ENCODE results near the gene ENO3. TPM values are rescaled to one million over a fixed set of nuclear protein-coding genes. Genes with fewer than 3 reads are reported as not detected.
A peak's percentile ranks its signal among the peaks of the same experiment; 100 is the strongest.

The ENO3 gene
- total and polyA plus RNA-seq, 2 experiments from 2014 or later = 12.1 to 19.6 TPM

DNA sequence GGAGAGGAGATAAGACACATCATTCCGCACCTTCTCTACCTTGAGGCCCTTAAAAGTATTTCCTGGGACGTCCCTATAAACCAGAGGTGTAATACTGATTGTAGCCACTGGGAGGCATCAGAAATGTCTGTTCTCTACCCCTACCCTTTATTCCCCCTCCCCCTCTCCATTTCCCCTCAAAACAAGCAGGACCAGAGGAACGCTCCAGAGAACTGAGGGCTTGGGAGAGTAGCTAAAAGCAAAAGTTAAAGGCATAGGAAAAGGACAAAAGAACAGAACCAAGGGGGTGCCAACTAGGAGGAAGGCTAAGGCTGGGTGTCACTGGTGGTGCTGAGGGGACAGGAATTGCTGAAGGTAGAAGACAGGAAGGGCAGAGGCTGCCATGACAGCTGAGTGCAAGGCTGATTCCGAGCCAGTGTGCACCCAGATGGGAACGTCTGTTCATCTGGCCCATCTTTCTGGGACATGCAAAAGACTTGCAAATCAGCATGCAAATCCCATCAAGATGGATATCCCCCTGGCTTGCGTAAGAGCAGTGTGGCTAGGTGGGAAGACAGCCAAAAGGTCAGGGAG is 29.8 kb downstream of the ENO3 start:
- H2AFZ ChIP-seq = no peak overlapping the region
- no peak overlapping the region; the same call in 2 of the 3 replicates for H3K4me3 Mint-ChIP-seq
- no peaks in the 10 kb centered on the region for H4K20me1 ChIP-seq (replicated peaks; ENCODE audit: insufficient read depth)
- no peaks in the 10 kb centered on the region for H3K9me3 Mint-ChIP-seq
- peaks cover 11% of the 10 kb centered on the region for H3K4me1 Mint-ChIP-seq
- H3K4me2 ChIP-seq = 0 out of 2 replicates have a peak overlapping the region, but pooled peaks have one; percentile 30
- ATAC-seq = peak; percentile 90
- peaks cover 34% of the 10 kb centered on the region for H3K27me3 ChIP-seq (ENCODE audit: insufficient read depth)
- no peak overlapping the region for H3K4me3 ChIP-seq
- TF ChIP-seq, protein P1, sequence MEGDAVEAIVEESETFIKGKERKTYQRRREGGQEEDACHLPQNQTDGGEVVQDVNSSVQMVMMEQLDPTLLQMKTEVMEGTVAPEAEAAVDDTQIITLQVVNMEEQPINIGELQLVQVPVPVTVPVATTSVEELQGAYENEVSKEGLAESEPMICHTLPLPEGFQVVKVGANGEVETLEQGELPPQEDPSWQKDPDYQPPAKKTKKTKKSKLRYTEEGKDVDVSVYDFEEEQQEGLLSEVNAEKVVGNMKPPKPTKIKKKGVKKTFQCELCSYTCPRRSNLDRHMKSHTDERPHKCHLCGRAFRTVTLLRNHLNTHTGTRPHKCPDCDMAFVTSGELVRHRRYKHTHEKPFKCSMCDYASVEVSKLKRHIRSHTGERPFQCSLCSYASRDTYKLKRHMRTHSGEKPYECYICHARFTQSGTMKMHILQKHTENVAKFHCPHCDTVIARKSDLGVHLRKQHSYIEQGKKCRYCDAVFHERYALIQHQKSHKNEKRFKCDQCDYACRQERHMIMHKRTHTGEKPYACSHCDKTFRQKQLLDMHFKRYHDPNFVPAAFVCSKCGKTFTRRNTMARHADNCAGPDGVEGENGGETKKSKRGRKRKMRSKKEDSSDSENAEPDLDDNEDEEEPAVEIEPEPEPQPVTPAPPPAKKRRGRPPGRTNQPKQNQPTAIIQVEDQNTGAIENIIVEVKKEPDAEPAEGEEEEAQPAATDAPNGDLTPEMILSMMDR (conservative IDR thresholded peaks at IDR 0.05; ENCODE audit: low read depth in 2 of 2) = peak; percentile 74 to 78
- TF ChIP-seq, protein P2, sequence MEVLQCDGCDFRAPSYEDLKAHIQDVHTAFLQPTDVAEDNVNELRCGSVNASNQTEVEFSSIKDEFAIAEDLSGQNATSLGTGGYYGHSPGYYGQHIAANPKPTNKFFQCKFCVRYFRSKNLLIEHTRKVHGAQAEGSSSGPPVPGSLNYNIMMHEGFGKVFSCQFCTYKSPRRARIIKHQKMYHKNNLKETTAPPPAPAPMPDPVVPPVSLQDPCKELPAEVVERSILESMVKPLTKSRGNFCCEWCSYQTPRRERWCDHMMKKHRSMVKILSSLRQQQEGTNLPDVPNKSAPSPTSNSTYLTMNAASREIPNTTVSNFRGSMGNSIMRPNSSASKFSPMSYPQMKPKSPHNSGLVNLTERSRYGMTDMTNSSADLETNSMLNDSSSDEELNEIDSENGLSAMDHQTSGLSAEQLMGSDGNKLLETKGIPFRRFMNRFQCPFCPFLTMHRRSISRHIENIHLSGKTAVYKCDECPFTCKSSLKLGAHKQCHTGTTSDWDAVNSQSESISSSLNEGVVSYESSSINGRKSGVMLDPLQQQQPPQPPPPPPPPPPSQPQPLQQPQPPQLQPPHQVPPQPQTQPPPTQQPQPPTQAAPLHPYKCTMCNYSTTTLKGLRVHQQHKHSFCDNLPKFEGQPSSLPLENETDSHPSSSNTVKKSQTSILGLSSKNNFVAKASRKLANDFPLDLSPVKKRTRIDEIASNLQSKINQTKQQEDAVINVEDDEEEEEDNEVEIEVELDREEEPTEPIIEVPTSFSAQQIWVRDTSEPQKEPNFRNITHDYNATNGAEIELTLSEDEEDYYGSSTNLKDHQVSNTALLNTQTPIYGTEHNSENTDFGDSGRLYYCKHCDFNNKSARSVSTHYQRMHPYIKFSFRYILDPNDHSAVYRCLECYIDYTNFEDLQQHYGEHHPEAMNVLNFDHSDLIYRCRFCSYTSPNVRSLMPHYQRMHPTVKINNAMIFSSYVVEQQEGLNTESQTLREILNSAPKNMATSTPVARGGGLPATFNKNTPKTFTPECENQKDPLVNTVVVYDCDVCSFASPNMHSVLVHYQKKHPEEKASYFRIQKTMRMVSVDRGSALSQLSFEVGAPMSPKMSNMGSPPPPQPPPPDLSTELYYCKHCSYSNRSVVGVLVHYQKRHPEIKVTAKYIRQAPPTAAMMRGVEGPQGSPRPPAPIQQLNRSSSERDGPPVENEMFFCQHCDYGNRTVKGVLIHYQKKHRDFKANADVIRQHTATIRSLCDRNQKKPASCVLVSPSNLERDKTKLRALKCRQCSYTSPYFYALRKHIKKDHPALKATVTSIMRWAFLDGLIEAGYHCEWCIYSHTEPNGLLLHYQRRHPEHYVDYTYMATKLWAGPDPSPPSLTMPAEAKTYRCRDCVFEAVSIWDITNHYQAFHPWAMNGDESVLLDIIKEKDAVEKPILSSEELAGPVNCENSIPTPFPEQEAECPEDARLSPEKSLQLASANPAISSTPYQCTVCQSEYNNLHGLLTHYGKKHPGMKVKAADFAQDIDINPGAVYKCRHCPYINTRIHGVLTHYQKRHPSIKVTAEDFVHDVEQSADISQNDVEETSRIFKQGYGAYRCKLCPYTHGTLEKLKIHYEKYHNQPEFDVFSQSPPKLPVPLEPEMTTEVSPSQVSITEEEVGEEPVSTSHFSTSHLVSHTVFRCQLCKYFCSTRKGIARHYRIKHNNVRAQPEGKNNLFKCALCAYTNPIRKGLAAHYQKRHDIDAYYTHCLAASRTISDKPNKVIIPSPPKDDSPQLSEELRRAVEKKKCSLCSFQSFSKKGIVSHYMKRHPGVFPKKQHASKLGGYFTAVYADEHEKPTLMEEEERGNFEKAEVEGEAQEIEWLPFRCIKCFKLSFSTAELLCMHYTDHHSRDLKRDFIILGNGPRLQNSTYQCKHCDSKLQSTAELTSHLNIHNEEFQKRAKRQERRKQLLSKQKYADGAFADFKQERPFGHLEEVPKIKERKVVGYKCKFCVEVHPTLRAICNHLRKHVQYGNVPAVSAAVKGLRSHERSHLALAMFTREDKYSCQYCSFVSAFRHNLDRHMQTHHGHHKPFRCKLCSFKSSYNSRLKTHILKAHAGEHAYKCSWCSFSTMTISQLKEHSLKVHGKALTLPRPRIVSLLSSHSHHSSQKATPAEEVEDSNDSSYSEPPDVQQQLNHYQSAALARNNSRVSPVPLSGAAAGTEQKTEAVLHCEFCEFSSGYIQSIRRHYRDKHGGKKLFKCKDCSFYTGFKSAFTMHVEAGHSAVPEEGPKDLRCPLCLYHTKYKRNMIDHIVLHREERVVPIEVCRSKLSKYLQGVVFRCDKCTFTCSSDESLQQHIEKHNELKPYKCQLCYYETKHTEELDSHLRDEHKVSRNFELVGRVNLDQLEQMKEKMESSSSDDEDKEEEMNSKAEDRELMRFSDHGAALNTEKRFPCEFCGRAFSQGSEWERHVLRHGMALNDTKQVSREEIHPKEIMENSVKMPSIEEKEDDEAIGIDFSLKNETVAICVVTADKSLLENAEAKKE (CRISPR knock-in tag; IDR thresholded peaks at IDR 0.05) = no peak
- peaks cover 7% of the 10 kb centered on the region for H3K36me3 Mint-ChIP-seq (ENCODE audit: low read depth)
- H3K9me2 ChIP-seq (ENCODE audit: insufficient read depth) = no peaks in the 10 kb centered on the region
- peaks cover 1% of the 10 kb centered on the region; the same call in 1 of the 2 replicates for H3F3A ChIP-seq (replicated peaks; ENCODE audit: low read depth)
- H3K27me3 Mint-ChIP-seq (ENCODE audit: insufficient read depth, low read depth, poor library complexity) = peaks cover 24% of the 10 kb centered on the region
- peaks cover 4% of the 10 kb centered on the region for H3K4me1 ChIP-seq (ENCODE audit: insufficient read depth)
- no peaks in the 10 kb centered on the region for H3K36me3 ChIP-seq (ENCODE audit: insufficient read depth)
- H3K27ac Mint-ChIP-seq = no peak overlapping the region
- peak; percentile 95 for DNase-seq (ENCODE audit: low spot score)
- no peaks in the 10 kb centered on the region for H3K79me2 ChIP-seq (replicated peaks; ENCODE audit: insufficient read depth)
- H3K27ac ChIP-seq (ENCODE audit: low read depth) = no peak overlapping the region

DNA sequence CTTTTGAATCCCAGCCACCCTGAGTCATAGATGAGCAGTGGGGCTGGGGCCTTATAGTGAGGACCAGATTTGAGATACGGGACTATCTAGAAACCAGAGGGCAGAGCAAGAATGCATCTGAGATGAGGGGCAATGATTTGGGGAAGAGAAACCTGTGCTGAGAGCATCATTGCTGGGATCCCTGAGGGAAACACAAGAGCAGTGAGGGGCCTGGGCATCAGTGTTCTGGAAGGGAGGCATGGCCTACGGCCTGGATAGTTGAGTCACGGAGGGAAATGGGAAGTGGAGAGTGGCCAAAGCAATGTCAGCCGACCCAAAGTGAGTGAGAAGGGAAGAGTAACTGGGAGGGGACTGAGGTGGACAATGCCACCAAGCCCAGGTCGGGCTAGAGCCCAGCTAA is 31.4 kb downstream of the ENO3 start:
- Mint-ChIP-seq H3K27ac (no peak overlapping the region), H3K4me3 (no peak overlapping the region; the same call in 2 of the 3 replicates), H3K27me3 (ENCODE audit: insufficient read depth, low read depth, poor library complexity) (peaks cover 19% of the 10 kb centered on the region), H3K4me1 (peaks cover 20% of the 10 kb centered on the region), H3K36me3 (ENCODE audit: low read depth) (peaks cover 7% of the 10 kb centered on the region), H3K9me3 (no peaks in the 10 kb centered on the region; the same call in 2 of the 3 replicates)
- DNase-seq (ENCODE audit: low spot score) (no peak), ATAC-seq (no peak)
- Histone ChIP-seq H4K20me1 (replicated peaks; ENCODE audit: insufficient read depth) (no peaks in the 10 kb centered on the region), H2AFZ (no peak overlapping the region), H3K36me3 (ENCODE audit: insufficient read depth) (no peaks in the 10 kb centered on the region), H3K27ac (ENCODE audit: low read depth) (no peak overlapping the region), H3K27me3 (ENCODE audit: insufficient read depth) (peaks cover 18% of the 10 kb centered on the region), H3K79me2 (replicated peaks; ENCODE audit: insufficient read depth) (no peaks in the 10 kb centered on the region), H3K4me1 (ENCODE audit: insufficient read depth) (peaks cover 9% of the 10 kb centered on the region), H3K4me2 (no peak overlapping the region), H3F3A (replicated peaks; ENCODE audit: low read depth) (peaks cover 11% of the 10 kb centered on the region; the same call in 1 of the 2 replicates), H3K9me2 (ENCODE audit: insufficient read depth) (no peaks in the 10 kb centered on the region), H3K4me3 (no peak overlapping the region)
- no peak for TF ChIP-seq EZH2 (IDR thresholded peaks at IDR 0.05; ENCODE audit: low read depth, unreplicated experiment)
- TF ChIP-seq EZH2phosphoT487 (IDR thresholded peaks at IDR 0.05; ENCODE audit: unreplicated experiment) = no peak
